Spleen (tissue), 7 donors: ENCODE results near the gene GAL3ST2.

Experiments
- POLR2A ChIP-seq, 3 donors: fragments of 450-650 bp; IDR thresholded peaks; one replicate each; pipeline ENCODE4 v1.5.1; 2017; ENCODE audit warnings: antibody characterized with exemption in 3 of 3, mild to moderate bottlenecking in 1 of 3
- POLR2AphosphoS5 ChIP-seq, 3 donors: sonication (generic); formaldehyde crosslinking; IDR thresholded peaks; one replicate each; pipeline ENCODE4 v1.5.1; 2017; ENCODE audit warnings: antibody characterized with exemption in 3 of 3
- TF ChIP-seq, protein P1 (sequence below), 11 experiments: fragments of 200-600 bp in 7 of 11; fragments of 450-650 bp in 4 of 11; sonication (generic) in 4 of 11; IDR thresholded peaks in 8 of 11; conservative IDR thresholded peaks in 3 of 11; 1 replicate in 7 of 11; 2 replicates in 4 of 11; pipeline versions ENCODE4 v1.4.0 to v1.8.0; 2016 to 2021; ENCODE audit warnings: antibody characterized with exemption in 11 of 11, inconsistent platforms in 4 of 11, mild to moderate bottlenecking in 1 of 11
- donor health status: DM: no; HTN: no; CAD: no; lungs with moderate emphysema.
- donor health status: DM: no; HTN: no; CAD: no.
- donor health status: DM: no; HTN: no; CAD: no.

DNA sequence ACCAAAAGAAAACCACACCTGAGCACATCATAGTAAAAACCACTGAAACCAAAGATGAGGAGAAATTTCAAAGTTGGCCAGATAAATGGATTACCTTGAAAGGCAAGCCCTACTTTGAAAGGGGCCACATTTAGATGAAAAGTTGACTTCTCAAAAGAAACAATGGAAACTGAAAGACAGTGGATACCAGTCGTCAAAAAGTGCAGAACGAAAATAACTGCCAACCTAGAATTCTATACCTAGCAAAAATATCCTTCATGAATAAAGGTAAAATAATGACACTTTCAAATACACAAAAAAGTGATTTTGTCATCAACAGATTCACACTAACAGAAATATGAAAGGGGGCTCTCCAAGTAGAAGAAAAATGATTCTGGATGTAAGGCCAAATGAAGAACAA is 50.8 kb downstream of the GAL3ST2 start:
- TF ChIP-seq, protein P1, sequence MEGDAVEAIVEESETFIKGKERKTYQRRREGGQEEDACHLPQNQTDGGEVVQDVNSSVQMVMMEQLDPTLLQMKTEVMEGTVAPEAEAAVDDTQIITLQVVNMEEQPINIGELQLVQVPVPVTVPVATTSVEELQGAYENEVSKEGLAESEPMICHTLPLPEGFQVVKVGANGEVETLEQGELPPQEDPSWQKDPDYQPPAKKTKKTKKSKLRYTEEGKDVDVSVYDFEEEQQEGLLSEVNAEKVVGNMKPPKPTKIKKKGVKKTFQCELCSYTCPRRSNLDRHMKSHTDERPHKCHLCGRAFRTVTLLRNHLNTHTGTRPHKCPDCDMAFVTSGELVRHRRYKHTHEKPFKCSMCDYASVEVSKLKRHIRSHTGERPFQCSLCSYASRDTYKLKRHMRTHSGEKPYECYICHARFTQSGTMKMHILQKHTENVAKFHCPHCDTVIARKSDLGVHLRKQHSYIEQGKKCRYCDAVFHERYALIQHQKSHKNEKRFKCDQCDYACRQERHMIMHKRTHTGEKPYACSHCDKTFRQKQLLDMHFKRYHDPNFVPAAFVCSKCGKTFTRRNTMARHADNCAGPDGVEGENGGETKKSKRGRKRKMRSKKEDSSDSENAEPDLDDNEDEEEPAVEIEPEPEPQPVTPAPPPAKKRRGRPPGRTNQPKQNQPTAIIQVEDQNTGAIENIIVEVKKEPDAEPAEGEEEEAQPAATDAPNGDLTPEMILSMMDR (IDR thresholded peaks at IDR 0.05 in 8 of 11, conservative IDR thresholded peaks at IDR 0.05 in 3 of 11), result no peak
- TF ChIP-seq POLR2A (IDR thresholded peaks at IDR 0.05) (no peak), POLR2AphosphoS5 (IDR thresholded peaks at IDR 0.05) (no peak)
